ENCODE measurements around the gene MRM2.

Gene MRM2

DNA sequence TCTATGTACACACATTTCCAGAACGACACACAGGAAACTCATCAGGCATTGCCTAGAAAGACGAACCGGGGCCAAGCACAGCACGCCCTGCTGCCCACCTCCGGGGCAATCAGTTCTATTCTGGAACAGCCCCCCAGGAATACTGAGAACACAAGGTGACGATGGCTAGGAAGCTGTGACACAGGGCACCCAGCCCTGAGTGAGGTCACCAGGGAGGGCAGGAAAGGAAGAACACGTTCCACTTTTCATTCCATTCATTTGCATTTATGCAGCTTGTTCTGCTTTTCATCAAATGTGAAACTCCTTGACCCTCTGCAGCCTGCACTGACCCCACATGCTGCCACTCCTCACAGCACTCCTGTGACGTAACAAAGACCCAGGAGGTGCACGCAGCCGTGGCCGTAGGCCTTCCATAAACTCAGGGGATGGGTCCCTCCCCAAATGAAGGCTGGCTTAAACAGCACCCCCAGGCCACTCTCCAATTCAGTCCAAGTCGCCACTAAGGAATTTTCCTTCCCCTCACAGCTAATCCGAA is 38.2 kb downstream of the MRM2 start:
- DNase-seq (ENCODE audit: low spot score) = no peak

GRCh38 chr7:2202901-2203765 is 38.9 kb downstream of the MRM2 start:
- no peak for DNase-seq (ENCODE audit: low spot score)
- TF ChIP-seq, protein P1, sequence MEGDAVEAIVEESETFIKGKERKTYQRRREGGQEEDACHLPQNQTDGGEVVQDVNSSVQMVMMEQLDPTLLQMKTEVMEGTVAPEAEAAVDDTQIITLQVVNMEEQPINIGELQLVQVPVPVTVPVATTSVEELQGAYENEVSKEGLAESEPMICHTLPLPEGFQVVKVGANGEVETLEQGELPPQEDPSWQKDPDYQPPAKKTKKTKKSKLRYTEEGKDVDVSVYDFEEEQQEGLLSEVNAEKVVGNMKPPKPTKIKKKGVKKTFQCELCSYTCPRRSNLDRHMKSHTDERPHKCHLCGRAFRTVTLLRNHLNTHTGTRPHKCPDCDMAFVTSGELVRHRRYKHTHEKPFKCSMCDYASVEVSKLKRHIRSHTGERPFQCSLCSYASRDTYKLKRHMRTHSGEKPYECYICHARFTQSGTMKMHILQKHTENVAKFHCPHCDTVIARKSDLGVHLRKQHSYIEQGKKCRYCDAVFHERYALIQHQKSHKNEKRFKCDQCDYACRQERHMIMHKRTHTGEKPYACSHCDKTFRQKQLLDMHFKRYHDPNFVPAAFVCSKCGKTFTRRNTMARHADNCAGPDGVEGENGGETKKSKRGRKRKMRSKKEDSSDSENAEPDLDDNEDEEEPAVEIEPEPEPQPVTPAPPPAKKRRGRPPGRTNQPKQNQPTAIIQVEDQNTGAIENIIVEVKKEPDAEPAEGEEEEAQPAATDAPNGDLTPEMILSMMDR (IDR thresholded peaks at IDR 0.05; ENCODE audit: extremely low read depth, missing control alignments) = no peak

More for the DNA sequence above, 38.2 kb downstream of the MRM2 start:
- TF ChIP-seq, protein P1 (IDR thresholded peaks at IDR 0.05; ENCODE audit: extremely low read depth, missing control alignments) = no peak

DNA sequence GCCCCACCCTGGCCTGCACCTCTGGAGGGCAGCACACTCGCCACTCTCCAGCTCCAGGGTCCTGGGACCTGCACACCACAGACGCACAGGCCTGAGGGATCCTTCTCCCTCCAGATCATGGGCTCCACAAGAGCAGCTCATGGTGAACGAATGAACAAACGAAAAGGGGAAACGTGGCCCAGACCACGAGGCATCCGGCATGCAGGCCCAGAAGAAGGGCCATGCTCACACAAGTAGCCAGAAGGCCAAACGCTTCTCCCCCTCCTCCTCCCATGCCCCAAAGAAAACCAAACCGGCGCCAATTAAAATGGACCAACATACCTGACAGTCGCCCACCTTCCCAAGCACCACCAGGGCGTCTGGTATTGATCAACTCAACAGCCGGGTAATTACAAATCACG is 39.6 kb downstream of the MRM2 start:
- TF ChIP-seq, protein P1 (IDR thresholded peaks at IDR 0.05; ENCODE audit: extremely low read depth, missing control alignments) = no peak
- DNase-seq (ENCODE audit: low spot score) = no peak

GRCh38 chr7:2201686-2202360 is 40.2 kb downstream of the MRM2 start:
- no peak for DNase-seq (ENCODE audit: low spot score)
- TF ChIP-seq, protein P1 (IDR thresholded peaks at IDR 0.05; ENCODE audit: extremely low read depth, missing control alignments) = no peak

- no peak for DNase-seq (ENCODE audit: low spot score)
- TF ChIP-seq, protein P1 (IDR thresholded peaks at IDR 0.05; ENCODE audit: extremely low read depth, missing control alignments) = no peak
These were observed 40.9 kb downstream of the MRM2 start for GRCh38 chr7:2201128-2201527.

- TF ChIP-seq, protein P1 (IDR thresholded peaks at IDR 0.05; ENCODE audit: extremely low read depth, missing control alignments) = no peak
- no peak for DNase-seq (ENCODE audit: low spot score)
These were observed 41.4 kb downstream of the MRM2 start for GRCh38 chr7:2200584-2200980.

Measured in GM20000 (cell line).